HG03439 (cell line): ENCODE data around the gene RBCK1.
A peak's percentile ranks its signal among the peaks of the same experiment; 100 is the strongest.
"Not testable (repeated sequence)": the region's sequence is repeated elsewhere in the genome, so short reads cannot be mapped to it uniquely, and the experiment has no call there.

ENCODE experiments used
- ATAC-seq: cut with Tn5 transposase; IDR thresholded peaks from one replicate; pipeline ENCODE4 v1.9.1; 2021; ENCODE audit warnings: mild to moderate bottlenecking, moderate library complexity; ENCODE audit not compliant: unreplicated experiment

The RBCK1 gene

DNA sequence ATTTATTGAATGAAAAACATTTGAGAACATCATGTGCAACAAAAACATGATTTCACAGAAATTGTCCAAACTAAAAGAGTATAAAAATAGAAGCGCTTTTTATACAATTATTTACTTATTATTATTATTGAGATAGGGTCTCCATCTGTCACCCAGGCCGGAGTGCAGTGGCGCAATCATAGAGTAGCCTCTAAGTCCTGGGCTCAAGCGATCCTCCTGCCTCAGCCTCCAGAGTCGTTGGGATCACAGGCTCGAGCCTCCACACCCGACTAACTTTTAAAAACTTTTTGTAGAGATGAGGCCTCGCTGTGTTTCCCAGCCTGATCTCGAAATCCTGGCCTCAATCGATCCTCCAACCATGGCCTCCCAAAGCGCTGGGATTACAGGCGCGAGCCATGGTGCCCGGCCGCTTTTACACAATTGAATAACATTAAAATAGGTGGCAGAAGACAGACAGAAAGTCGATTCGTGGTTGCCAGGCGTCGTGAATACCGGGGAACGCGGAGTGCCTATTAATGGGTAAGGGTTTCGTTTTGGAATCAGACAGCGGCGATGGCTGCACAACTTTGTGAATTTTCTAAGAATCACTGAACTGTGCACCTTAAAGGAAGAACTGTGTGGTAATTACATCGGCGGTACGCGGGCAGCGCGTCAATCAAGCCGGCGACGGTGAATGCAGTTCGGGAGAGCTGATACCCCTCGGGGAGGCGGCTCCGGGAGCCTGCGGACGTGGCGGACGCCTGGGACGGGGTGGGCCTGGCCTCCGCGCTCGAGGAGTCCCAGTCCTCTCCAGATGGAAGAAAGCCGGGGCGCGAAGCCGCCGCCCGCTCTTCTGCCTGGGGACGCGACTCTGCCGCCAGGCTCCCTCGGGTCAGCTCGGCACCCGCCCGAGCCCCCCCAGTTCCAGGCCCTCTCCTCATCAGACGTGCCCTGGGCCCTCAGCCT is 53.4 kb downstream of the RBCK1 start:
- peak; percentile 36 for ATAC-seq

DNA sequence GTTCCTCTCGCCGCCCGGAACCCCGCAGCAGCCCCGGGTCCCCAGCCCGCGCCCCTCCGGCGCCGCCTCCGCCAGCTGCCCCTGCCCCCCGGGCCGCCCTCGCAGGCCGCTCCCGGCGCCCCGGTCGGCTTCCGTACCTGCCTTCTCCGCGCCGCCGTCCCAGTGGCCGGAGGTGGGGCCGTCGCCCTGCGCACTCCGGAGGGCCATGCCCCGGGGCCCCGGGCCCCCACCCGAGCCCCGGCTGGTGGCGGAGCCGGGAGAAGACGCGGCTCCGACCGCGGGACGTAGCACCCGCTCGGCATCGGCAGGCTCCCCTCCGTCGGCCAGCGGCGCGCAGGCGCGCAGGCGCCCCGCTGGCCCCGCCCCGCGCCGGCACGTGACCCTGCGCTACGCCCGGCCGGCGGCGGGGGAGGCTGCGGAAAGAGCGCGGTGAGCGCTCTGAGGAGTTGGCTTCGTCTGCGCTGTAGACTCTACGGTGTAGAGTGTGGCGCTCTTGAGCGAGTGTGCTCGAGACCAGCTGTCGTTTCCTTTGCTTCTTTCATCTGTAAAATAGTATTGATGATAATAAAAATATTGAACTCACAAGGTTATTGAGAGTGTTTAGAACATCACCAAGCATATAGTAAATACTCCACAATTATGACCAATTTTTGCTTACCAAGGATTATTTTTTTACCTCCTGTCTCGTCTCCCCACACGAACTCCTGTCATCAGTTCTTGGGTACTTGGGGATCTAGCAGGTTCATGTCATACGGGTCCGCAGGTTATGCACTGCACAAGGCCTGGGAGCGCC is 54.3 kb downstream of the RBCK1 start, which contains the start of gene TBC1D20:
TBC1D20 (minus strand) TSS at position 335 of the 793 bp plus-strand sequence; CDS start at position 207, 128 bp downstream.
- peak; percentile 94 for ATAC-seq

GRCh38 chr20:467755-468154 is 59.7 kb downstream of the RBCK1 start:
- no peak for ATAC-seq

- no peak for ATAC-seq
These were observed 61.8 kb downstream of the RBCK1 start for GRCh38 chr20:469746-470490.

DNA sequence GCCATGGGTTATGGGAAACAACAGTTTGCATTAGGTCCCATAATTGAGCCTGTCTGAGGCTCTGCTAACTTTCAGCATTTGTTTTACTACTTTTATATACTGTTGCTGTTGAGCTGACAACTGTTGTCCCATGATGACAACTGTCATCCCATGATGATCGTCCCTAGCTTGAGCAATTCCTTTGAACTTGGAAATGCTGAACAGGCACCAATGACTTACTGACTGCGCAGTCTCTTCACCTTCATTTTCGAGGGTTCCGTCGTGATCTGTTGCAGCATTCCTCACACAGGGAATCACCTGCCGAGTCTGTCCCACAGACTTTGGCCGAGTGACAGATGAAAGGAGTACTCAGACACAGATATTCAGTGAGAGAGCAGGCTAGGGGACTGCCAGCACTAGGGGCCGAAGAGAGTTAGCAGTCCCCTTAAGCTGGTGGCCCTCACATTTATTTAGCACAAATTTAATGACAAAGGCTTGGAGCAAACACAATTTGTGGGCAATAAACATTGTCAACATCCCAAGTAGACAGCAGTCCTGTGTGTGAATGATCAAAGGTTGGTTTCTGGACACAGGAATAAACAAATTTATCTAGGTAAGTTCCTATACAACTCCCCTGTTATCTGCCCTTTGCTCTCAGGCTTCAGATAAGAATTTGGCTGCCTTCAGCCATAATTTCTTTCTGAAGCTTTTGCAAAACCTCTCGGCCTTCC is 64.2 kb downstream of the RBCK1 start:
- no peak for ATAC-seq

DNA sequence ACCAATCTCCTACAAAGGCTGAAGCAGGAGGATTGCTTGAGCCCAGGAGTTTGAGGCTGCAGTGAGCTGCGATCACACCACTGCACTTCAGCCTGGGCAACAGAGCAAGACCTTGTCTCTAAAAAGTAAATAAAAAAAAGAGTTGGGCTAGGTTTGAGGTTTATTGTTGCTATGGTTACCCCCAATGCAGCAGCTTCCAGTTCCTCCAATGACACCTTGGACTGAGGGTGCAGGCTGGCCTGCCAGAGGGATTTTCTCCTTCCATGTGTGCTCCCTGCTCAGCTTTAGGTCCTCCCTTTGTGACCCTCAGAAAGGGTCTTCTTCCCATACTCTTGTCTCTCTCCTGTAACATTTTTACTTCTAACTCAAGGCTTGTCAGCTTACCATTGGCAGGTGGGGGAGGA is 64.8 kb downstream of the RBCK1 start:
- ATAC-seq, result no peak

- no peak for ATAC-seq
These were observed 66.5 kb downstream of the RBCK1 start for GRCh38 chr20:474581-474980.

DNA sequence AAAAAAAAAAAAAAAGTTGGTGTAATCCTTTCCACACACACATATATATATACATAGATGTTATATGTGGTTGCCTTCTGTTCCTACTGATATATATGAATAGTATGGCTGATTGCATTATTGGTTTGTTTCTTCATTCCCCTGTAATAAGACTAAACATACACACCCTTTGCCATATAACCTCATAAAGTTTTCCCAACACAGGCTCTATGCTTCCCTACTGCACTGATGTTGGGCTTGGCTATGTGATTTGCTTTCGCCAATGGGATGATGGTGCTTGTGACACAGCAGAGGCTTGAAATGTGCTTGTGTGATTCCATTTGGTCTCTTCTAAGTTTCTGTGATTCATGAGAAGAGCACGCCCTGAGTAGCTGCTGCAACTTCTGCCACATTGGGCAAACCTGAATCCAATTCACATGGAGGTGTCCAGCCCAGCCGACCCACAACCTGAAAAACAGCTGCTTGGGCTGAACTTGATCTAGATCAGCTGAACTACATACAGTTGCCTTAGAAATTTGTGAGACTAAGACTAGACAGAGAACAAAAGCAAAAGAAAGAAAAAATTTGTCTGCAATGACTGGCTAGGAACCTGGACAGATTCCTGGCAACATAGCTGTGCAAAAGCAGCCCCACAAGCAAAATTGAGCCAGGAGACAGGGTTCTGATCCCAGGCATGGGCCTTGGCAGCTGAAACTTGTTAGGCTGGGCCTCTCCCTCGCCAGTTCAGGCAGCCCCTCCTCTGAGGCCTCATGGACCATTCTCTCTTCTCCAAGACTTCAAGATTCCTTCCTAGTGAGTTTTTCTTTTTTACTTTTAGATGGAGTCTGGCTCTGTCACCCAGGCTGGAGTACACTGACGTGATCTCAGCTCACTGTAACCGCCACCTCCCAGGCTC is 67.6 kb downstream of the RBCK1 start:
- no peak for ATAC-seq

DNA sequence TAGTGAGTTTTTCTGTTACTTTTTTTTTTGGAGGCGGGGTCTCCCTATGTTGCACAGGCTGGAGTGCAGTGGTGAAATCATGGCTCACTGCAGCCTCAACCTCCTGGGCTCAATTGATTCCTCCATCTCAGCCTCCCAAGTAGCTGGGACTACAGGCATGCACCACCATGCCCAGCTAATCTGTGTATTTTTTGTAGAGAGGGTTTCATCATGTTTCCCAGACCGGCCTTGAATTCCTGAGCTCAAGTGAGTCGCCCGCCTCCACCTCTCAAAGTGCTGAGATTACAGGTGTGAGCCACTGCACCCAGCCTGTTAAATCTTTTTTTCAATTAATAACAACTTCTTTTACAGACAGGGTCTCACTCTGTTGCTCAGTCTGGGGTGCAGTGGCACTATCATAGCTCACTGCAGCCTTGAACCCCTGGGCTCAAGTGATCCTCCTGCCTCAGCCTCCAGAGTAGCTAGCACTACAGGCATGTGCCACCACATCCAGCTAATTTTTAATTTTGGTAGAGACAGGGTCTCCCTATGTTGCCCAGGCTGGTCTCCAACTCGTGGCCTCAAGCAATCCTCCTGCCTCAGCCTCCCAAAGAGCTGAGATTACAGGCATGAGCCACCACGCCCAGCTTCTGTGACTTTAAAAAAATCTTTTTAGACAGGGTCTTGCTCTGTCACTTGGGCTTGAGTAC is 68.6 kb downstream of the RBCK1 start:
- ATAC-seq, result not testable (repeated sequence)

DNA sequence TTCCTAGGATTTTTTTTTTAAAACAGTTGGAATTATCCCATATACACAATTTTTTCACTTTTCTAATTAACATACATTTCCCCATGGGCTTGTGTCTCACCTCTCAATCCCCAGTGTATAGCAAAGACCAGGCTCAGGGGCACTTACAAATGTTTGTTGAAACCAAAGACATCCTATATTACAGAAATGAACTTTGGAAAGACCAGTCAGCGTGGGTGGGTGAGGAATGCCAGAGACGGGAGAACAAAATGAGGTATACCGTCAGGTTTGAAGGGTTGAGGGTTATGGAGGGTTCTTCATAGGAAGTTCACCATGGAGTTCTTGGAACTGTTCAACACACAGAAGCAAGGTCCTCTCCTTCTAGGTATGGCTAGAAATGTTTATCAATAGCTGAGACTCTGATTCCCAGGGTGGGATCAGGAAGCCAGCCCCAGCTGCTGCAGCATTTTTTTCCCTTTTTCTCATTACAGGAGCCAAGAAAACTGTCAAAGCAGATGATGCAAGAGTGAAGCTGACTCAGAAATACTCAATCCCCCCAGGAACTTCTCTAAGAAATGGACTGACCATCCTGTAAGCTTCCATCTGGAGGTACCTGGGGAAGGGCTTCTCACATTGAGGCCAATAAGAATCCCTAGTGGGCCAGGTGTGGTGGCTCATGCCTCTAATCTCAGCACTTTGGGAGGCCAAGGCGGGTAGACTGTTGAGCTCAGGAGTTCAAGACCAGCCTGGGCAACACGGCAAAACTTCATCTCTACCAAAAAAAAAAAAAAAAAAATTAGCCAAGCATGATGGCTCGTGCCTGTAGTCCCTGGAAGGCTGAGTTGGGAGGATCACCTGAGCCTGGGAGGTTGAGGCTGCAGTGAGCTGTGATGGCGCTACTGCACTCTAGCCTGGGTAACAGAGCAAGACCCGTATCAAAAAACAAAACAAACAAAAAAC is 70.2 kb downstream of the RBCK1 start:
- ATAC-seq, result no peak

DNA sequence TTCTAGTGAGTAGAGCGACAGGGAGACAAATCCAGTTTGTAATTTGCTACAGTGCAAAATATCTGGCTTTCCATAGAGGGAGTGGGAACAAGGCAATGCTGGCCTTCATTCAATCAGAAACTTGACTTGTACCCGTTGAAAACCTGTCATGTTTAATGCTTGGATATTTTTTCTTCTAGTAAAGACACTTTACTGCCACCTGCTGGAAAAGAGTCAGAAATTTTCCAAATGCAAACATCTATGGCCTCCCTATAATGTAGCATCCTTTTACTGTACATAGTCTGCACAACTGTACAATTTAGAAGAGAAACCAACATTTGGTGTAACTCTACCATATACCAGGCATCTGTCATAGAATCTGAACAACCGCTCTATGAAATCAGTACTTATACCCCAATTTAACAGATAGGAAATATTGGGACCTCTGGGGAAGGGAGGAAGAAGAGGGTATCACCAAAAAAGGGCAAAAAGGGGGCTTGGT is 70.9 kb downstream of the RBCK1 start:
- no peak for ATAC-seq

- no peak for ATAC-seq
These were observed 71.4 kb downstream of the RBCK1 start for GRCh38 chr20:479487-479886.

DNA sequence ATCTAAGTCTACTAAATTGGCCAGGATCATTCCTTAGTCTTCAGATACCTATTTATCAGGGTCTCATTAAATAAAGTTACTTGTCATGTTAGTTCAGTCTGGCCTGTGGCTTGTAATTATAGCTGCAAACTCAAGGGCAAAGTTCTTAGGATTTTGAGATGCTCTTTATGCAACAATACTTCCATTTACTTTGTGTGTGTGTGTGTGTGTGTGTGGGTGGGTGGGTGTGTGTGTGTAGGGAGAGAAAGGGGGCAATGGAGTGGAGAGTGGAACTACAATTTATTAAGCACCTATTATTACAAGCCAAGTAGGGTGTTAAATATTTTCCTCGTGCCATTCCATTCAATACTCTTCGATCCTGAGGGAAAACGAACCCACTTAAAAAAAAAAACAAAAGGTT is 71.9 kb downstream of the RBCK1 start:
- no peak for ATAC-seq

DNA sequence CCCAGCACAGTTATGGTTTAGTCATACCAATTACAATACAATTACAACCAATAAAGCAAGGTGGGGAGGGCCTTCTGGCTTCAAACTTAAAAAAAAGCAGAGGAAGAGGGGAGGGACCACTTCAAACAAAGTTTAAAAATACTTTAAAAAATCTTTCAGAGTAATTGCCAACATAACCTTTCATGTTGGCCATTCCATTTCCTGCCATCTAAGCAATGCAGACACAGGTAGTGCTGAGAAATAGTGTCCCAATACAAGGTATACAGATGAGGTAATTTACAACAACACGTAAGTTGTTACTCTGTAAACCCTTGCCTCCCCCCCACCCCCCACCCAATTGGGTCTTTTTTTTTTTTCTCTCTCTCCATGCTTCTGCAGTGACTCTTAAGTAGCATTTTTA is 73.1 kb downstream of the RBCK1 start:
- ATAC-seq, result no peak
